ENCODE data around the gene KRTAP4-7.

DNA sequence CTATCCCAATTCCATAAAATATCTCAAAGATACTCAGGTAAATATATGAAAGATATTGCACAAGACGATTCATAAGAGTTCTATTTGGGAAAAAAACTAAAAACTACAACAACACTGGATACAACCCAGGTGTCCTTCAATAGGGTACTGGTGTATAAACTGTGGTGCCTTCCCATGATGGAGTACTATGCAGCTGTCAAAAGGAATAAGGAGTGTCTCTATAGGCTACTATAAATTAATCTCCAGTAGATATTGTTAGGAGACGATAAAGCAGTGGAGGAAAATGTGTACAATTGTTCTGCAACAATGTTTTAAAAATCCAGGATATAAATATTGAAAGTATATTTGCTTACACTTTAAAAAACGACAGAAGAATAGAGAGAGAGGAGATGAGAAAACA lies 42.5 kb downstream of the KRTAP4-7 start:
- TF ChIP-seq, protein P1, sequence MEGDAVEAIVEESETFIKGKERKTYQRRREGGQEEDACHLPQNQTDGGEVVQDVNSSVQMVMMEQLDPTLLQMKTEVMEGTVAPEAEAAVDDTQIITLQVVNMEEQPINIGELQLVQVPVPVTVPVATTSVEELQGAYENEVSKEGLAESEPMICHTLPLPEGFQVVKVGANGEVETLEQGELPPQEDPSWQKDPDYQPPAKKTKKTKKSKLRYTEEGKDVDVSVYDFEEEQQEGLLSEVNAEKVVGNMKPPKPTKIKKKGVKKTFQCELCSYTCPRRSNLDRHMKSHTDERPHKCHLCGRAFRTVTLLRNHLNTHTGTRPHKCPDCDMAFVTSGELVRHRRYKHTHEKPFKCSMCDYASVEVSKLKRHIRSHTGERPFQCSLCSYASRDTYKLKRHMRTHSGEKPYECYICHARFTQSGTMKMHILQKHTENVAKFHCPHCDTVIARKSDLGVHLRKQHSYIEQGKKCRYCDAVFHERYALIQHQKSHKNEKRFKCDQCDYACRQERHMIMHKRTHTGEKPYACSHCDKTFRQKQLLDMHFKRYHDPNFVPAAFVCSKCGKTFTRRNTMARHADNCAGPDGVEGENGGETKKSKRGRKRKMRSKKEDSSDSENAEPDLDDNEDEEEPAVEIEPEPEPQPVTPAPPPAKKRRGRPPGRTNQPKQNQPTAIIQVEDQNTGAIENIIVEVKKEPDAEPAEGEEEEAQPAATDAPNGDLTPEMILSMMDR (conservative IDR thresholded peaks at IDR 0.05; ENCODE audit: low read depth, low read length) = no peak
- TF ChIP-seq POLR2A (IDR thresholded peaks at IDR 0.05; ENCODE audit: low read depth, low read length) (no peak), RCOR1 (IDR thresholded peaks at IDR 0.05; ENCODE audit: insufficient replicate concordance, low read length) (no peak), CEBPB (IDR thresholded peaks at IDR 0.05; ENCODE audit: low read depth, low read length) (no peak), RAD21 (IDR thresholded peaks at IDR 0.05; ENCODE audit: low read length) (no peak), MAFK (IDR thresholded peaks at IDR 0.05; ENCODE audit: low read depth, low read length) (no peak), RFX5 (IDR thresholded peaks at IDR 0.05; ENCODE audit: low read depth, low read length) (no peak), MXI1 (IDR thresholded peaks at IDR 0.05; ENCODE audit: borderline replicate concordance, low read depth, low read length) (no peak), FOS (IDR thresholded peaks at IDR 0.05; ENCODE audit: low read depth, low read length) (no peak), CHD1 (IDR thresholded peaks at IDR 0.05; ENCODE audit: low read depth, low read length) (no peak), MAZ (IDR thresholded peaks at IDR 0.05; ENCODE audit: borderline replicate concordance, low read depth, low read length) (no peak), BHLHE40 (IDR thresholded peaks at IDR 0.05; ENCODE audit: low read depth, low read length) (no peak), NFE2L2 (IDR thresholded peaks at IDR 0.05; ENCODE audit: low read depth, low read length) (no peak)
- TF ChIP-seq, protein P2, sequence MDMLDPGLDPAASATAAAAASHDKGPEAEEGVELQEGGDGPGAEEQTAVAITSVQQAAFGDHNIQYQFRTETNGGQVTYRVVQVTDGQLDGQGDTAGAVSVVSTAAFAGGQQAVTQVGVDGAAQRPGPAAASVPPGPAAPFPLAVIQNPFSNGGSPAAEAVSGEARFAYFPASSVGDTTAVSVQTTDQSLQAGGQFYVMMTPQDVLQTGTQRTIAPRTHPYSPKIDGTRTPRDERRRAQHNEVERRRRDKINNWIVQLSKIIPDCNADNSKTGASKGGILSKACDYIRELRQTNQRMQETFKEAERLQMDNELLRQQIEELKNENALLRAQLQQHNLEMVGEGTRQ (IDR thresholded peaks at IDR 0.05; ENCODE audit: low read depth, low read length) = no peak
